BE2C (cell line): ENCODE data around the gene ZIC2.

ENCODE experiments used
- DNase-seq: peaks from one replicate; pipeline ENCODE4 v3.0.0-alpha.2; 2020
- H3K27me3 ChIP-seq: fragments of 250-450 bp; sonication (Bioruptor Pico); 2 replicates; pipeline ENCODE4 v1.5.1; 2020; ENCODE audit warnings: mild to moderate bottlenecking
- H3K36me3 ChIP-seq: fragments of 250-450 bp; sonication (Bioruptor Pico); 2 replicates; pipeline ENCODE4 v1.5.1; 2020; ENCODE audit warnings: mild to moderate bottlenecking
- H3K4me1 ChIP-seq: fragments of 250-450 bp; sonication (Bioruptor Pico); 2 replicates; pipeline ENCODE4 v1.5.1; 2020
- H3K4me3 ChIP-seq: 2 replicates; pipeline ENCODE4 v1.5.1; 2011; ENCODE audit warnings: low read depth, low read length
- H3K9me3 ChIP-seq: fragments of 250-450 bp; sonication (Bioruptor Pico); 2 replicates; pipeline ENCODE4 v1.5.1; 2020
- TF ChIP-seq, protein P1 (sequence below): IDR thresholded peaks from 2 replicates; pipeline ENCODE4 v1.5.1; 2012; ENCODE audit warnings: mild to moderate bottlenecking, low read depth, low read length

Gene ZIC2

GRCh38 chr13:99961636-99962035, 19.9 kb upstream of the ZIC2 start:
- TF ChIP-seq, protein P1, sequence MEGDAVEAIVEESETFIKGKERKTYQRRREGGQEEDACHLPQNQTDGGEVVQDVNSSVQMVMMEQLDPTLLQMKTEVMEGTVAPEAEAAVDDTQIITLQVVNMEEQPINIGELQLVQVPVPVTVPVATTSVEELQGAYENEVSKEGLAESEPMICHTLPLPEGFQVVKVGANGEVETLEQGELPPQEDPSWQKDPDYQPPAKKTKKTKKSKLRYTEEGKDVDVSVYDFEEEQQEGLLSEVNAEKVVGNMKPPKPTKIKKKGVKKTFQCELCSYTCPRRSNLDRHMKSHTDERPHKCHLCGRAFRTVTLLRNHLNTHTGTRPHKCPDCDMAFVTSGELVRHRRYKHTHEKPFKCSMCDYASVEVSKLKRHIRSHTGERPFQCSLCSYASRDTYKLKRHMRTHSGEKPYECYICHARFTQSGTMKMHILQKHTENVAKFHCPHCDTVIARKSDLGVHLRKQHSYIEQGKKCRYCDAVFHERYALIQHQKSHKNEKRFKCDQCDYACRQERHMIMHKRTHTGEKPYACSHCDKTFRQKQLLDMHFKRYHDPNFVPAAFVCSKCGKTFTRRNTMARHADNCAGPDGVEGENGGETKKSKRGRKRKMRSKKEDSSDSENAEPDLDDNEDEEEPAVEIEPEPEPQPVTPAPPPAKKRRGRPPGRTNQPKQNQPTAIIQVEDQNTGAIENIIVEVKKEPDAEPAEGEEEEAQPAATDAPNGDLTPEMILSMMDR = no peak
- Histone ChIP-seq H3K9me3 (peaks cover 5% of the 10 kb centered on the region; the same call in 1 of the 2 replicates), H3K4me3 (no peak overlapping the region), H3K36me3 (no peaks in the 10 kb centered on the region), H3K4me1 (no peaks in the 10 kb centered on the region), H3K27me3 (peaks cover 88% of the 10 kb centered on the region)
- no peak for DNase-seq

- Histone ChIP-seq H3K4me1 (no peaks in the 10 kb centered on the region), H3K9me3 (peaks cover 5% of the 10 kb centered on the region; the same call in 1 of the 2 replicates), H3K27me3 (peaks cover 88% of the 10 kb centered on the region), H3K4me3 (no peak overlapping the region), H3K36me3 (no peaks in the 10 kb centered on the region)
- TF ChIP-seq, protein P1 = no peak
- no peak for DNase-seq
These were observed 19.3 kb upstream of the ZIC2 start for GRCh38 chr13:99962242-99962641.

DNA sequence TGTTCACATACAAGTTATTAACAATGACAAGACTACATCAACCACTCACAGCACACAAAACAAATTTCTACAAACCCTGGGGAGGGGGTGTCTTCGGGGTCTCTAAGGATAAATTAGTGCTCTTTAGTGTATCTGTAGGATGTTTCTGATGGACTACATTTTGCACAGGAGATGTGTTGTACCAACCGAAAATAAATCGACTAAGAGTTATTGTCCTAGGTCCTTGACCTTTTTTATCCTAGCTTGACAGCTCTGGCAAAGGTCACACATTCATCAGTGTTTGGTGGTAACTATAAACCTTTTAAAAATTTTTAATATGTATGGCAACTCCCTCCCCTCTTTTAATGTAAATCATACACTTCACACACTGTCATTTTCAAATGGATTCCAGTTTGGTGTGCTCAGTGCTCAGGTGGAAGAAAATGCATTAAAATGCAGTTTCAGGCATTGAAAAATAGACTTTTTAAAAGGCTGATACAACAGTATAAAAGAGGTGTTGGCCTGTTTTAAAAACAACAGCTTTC, 17.7 kb upstream of the ZIC2 start:
- Histone ChIP-seq H3K36me3 (no peaks in the 10 kb centered on the region), H3K4me3 (no peak overlapping the region), H3K4me1 (no peaks in the 10 kb centered on the region), H3K9me3 (peaks cover 5% of the 10 kb centered on the region; the same call in 1 of the 2 replicates), H3K27me3 (peaks cover 88% of the 10 kb centered on the region)
- DNase-seq = no peak
- TF ChIP-seq, protein P1 = no peak

GRCh38 chr13:99965329-99966000, 16.1 kb upstream of the ZIC2 start:
- peaks cover 90% of the 10 kb centered on the region for H3K27me3 ChIP-seq
- H3K4me1 ChIP-seq = no peaks in the 10 kb centered on the region
- TF ChIP-seq, protein P1 = no peak
- no peak for DNase-seq
- H3K9me3 ChIP-seq = no peaks in the 10 kb centered on the region
- H3K36me3 ChIP-seq = no peaks in the 10 kb centered on the region
- H3K4me3 ChIP-seq = no peak overlapping the region

DNA sequence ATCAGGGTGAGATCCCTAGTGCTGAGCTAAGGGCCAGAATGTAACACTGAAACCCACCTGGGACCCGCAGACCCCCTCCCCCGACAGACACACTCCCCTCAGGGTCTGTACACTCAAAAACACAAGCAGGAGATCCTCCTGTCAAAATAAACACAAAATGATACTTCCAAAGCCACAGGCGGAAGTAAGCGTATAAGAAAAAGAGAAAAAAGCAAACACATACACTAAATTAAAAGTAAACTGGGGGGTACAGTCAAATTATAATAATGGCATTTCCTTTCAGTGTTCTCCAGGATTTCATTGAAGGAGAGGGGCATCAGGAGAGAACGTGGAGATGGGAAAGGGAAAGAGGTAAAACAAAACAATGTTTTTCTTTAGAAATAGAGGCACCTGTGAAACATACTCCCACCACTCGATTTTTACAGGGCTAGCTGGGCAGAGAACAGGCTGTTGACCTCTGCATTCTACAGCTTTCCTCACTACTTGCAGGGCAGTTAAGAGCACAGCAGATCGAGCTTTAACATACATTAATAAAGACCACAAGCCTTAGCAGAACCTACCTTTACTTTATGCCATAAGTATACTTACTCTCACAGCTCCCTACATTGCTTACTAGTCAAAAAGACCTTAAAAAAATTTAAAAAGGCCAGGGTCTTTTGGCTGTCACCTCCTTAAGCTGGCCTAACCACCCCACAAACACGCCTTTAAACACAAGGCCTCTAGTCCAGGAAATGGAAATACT, 15.3 kb upstream of the ZIC2 start:
- Histone ChIP-seq H3K36me3 (no peaks in the 10 kb centered on the region), H3K4me1 (no peaks in the 10 kb centered on the region), H3K27me3 (peaks cover 91% of the 10 kb centered on the region), H3K9me3 (no peaks in the 10 kb centered on the region), H3K4me3 (no peak overlapping the region)
- TF ChIP-seq, protein P1 = no peak
- DNase-seq = no peak

DNA sequence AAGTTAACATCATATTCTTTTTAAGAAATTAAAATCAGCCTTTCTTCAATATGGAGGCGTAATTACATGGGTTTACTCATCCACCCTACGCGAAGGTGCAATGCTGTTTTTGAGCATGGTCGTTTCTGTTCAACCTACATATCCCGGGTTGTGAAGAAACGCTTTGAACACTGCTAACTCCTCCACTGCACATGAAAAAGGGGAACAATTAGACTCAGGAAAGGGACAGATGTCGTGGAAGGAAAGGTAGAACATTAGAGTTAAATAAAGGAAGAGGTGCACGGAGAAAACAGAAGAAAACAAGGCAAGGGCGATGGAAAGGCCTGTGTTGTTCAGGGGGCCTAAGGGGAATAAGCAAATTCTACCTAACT, 14.1 kb upstream of the ZIC2 start:
- H3K27me3 ChIP-seq = peaks cover 91% of the 10 kb centered on the region
- TF ChIP-seq, protein P1 = no peak
- DNase-seq = no peak
- H3K9me3 ChIP-seq = no peaks in the 10 kb centered on the region
- H3K4me3 ChIP-seq = no peak overlapping the region
- H3K36me3 ChIP-seq = no peaks in the 10 kb centered on the region
- no peaks in the 10 kb centered on the region for H3K4me1 ChIP-seq
